Adrenal gland (tissue), 5 donors: ENCODE data around the gene PPP1R1C.

Experiments used
- CTCF ChIP-seq, 6 experiments: fragments of 450-650 bp in 4 of 6; fragments of 200-600 bp in 2 of 6; sonication (generic) in 1 of 6; IDR thresholded peaks; 1 replicate in 5 of 6; 2 replicates in 1 of 6; pipeline versions ENCODE4 v1.5.1 to v1.8.0; 2016 to 2021; ENCODE audit warnings: antibody characterized with exemption in 6 of 6, mild to moderate bottlenecking in 2 of 6, moderate library complexity in 1 of 6
- POLR2A ChIP-seq, 2 donors: fragments of 450-650 bp; IDR thresholded peaks; one replicate each; pipeline ENCODE4 v1.6.1; 2017; ENCODE audit warnings: antibody characterized with exemption in 2 of 2, mild to moderate bottlenecking in 2 of 2, moderate library complexity in 1 of 2
- donor health status: DM: no; HTN: no; CAD: no.

- no peak for TF ChIP-seq CTCF (IDR thresholded peaks at IDR 0.05)
- TF ChIP-seq POLR2A (IDR thresholded peaks at IDR 0.05) = no peak
These were observed 52.9 kb downstream of the PPP1R1C start for GRCh38 chr2:182038576-182038975.
